ENCODE results near the gene KLHDC8B.
"Not testable (repeated sequence)": the region's sequence is repeated elsewhere in the genome, so short reads cannot be mapped to it uniquely, and the experiment has no call there.

KLHDC8B gene

DNA sequence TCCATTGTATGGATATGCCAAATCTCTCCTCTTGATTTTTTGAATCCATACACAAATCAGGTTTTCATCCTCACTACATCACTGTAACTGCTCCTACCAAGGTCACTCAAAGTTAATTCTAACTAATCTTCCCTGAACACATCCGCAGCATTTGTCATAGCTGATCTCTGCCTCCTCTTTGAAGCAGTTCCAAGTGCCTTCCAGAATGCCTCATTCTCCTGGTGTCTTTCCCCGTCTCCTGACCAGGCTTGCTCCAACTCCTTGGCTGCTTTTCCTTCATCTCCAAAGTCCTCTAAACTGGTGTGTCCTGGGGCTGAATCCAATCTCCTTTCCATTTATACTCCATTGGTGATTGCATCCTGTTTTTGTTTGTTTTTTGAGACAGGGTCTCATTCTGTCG, 26.8 kb downstream of the KLHDC8B start:
- FAIRE-seq = no peak

DNA sequence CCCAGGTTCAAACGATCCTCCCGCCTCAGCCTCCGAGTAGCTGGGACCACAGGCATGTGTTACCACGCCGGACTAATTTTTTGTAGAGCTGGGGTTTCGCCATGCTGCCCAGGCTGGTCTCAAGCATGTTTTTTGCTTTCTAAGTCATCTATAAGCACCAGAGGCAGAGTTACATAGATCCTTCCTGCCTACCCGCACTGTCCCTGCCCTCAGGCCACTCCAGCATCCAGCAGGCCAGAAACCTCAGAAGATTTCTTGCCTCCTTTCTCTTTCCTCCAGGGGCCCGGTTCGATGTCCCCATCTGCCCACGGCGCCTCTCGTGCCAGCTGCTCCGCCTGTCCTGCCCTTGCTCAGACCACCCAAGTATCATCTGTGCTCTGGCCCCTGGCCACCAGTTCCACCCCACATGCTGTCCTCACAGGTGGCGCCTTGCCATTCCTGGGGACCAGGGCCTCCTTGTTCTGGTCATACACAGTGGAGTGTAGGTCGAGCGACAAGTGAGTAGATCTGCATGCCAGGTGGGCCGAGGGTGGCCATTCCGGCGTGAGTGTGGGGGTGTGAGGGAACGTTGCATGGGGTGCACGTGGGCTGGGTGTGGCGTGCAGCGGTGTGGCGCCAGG, 27.3 kb downstream of the KLHDC8B start:
- FAIRE-seq = no peak

- FAIRE-seq = no peak
Observed at GRCh38 chr3:49199239-49199899, 28.0 kb downstream of the KLHDC8B start.

DNA sequence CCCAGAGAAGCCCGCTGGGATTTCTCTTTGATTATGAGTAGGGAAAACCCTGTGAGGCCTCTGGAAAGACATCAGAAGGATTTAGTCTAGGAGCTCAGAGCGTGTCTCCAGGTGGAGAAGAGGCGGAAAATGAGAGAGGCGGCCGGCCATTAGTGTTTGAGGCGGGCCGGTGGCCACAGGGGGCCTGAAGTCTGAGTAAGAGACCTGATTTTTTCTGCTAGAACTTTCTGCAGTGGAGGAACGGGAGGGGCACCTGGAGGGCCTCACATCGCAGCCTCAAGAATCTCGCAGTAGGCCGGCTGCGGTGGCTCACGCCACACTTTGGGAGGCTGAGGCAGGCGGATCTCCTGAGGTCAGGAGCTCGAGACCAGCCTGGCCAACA, 28.5 kb downstream of the KLHDC8B start:
- no peak for FAIRE-seq

GRCh38 chr3:49213541-49213943, 42.1 kb downstream of the KLHDC8B start:
- no peak for FAIRE-seq

GRCh38 chr3:49213998-49214397, 42.6 kb downstream of the KLHDC8B start:
- FAIRE-seq = no peak

GRCh38 chr3:49216687-49217086, 45.3 kb downstream of the KLHDC8B start:
- not testable (repeated sequence) for FAIRE-seq

GRCh38 chr3:49217108-49217507, 45.7 kb downstream of the KLHDC8B start:
- not testable (repeated sequence) for FAIRE-seq

DNA sequence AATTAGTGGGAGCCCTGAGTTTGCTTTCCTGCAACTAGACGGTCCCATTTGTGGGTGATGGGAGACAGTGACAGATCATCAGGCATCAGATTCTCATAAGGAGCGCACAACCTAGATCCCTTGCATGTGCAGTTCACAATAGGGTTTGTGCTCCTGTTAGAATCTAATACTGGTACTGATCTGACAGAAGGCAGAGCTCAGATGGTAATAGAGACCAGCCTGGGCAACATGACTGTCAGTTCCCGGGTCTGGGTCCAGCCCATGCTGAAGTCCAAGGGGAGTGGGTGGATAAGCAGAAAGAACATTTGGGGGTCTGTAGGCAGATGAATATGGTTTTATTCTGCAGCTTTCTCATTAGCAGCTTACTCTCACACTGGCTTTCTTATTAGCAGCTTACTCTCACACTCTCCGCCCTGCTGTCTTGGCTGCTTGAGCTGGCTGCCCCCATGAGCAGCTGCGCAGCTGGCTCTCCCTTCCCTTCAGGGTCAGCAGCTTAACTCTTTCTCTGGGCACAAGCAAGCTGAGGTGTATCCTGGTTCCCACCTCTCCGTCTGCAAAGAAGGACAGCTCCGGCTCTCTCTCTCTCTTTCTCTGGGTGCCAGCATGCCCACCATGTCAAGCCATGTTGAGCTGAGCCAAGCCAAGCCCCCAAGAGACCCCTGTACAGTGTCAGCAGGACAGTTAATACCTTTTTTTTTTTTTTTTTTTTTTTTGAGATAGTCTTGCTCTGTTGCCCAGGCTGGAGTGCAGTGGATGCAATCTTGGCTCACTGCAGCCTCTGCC, 46.5 kb downstream of the KLHDC8B start:
- FAIRE-seq = no peak

GRCh38 chr3:49218471-49218989, 47.1 kb downstream of the KLHDC8B start:
- FAIRE-seq = not testable (repeated sequence)

DNA sequence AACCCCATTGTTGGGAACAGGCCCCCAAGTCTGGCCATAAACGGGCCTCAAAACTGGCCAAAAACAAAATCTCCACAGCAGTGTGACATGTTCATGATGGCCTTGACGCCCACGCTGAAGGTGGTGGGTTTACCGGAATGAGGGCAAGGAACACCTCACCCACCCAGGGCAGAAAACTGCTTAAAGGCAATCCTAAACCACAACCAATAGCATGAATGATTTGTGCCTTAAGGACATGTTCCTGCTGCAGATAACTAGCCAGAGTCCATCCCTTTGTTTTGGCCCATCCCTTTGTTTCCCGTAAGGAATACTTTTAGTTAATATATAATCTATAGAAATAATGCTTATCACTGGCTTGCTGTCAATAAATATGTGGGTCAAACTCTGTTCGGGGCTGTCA, 47.7 kb downstream of the KLHDC8B start:
- no peak for FAIRE-seq

- not testable (repeated sequence) for FAIRE-seq
Observed at GRCh38 chr3:49220985-49221563, 49.7 kb downstream of the KLHDC8B start.

DNA sequence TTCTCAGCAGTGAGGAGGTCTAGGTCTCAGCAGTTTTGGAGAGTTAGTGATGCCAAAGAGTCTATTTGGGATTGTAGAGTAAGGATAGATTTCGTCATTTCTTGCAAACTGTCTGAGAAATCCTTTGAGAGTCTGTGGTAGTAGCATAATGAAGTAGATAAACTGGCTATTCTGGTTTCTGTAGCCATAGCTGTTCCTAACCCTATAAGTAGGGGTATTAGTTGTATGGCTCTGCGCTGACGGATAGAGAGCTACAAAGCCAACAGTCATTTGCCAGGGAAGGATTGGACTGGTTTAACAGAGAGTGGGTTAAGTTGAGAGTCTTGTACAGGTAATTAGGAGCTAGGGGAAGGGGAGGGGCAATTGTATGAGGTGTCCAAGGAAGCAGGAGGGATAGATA, 50.6 kb downstream of the KLHDC8B start:
- no peak for FAIRE-seq
